Measurements from ENCODE around the gene SPP1.
A peak's percentile ranks its signal among the peaks of the same experiment; 100 is the strongest.

The SPP1 gene

DNA sequence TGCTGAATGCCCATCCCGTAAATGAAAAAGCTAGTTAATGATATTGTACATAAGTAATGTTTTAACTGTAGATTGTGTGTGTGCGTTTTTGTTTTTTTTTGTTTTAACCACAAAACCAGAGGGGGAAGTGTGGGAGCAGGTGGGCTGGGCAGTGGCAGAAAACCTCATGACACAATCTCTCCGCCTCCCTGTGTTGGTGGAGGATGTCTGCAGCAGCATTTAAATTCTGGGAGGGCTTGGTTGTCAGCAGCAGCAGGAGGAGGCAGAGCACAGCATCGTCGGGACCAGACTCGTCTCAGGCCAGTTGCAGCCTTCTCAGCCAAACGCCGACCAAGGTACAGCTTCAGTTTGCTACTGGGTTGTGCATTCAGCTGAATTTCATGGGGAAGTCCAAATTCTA, at the start of gene SPP1:
SPP1 (plus strand) TSS at position 249 of the 400 bp plus-strand sequence. CDS start 1,182 bp downstream, outside the sequence.
- H3K4me2 ChIP-seq (ENCODE audit: insufficient read depth, low read length), result peak within 1 kb of the TSS; percentile 58; the same call in 1 of the 2 replicates
- peak; percentile 67 for DNase-seq
- H3K27me3 ChIP-seq (ENCODE audit: insufficient read depth, low read length, poor library complexity), result peaks cover 27% of the 10 kb centered on the region
- H3K4me3 ChIP-seq (ENCODE audit: low read depth in 1 of 2, low read length in 2 of 2), result peak within 1 kb of the TSS in 1 of 2 experiments; percentile 31; a peak in 1 of 4 replicates
- no peaks in the 10 kb centered on the region for H3K36me3 ChIP-seq (ENCODE audit: insufficient read depth, low read length)
- H3K4me1 ChIP-seq (ENCODE audit: insufficient read depth, low read length), result peaks cover 15% of the 10 kb centered on the region
- no peak within 1 kb of the TSS for H3K9ac ChIP-seq (ENCODE audit: low read depth, low read length)
- ATAC-seq (ENCODE audit: insufficient read depth, low read depth), result peak; percentile 95
- H3K9me3 ChIP-seq (ENCODE audit: insufficient read depth, low read length, severe bottlenecking), result no peaks in the 10 kb centered on the region
- no peak within 1 kb of the TSS for H3K27ac ChIP-seq (ENCODE audit: low read length)
- no peak within 1 kb of the TSS for H2AFZ ChIP-seq (ENCODE audit: low read depth, low read length)
- no peaks in the 10 kb centered on the region for H3K79me2 ChIP-seq (ENCODE audit: insufficient read depth, low read length)
- H4K20me1 ChIP-seq (ENCODE audit: insufficient read depth, low read length), result no peaks in the 10 kb centered on the region
- peak; percentile 51 for TF ChIP-seq EZH2 (IDR thresholded peaks at IDR 0.05; ENCODE audit: borderline replicate concordance, low read depth, low read length, severe bottlenecking)
- TF ChIP-seq, protein P1, sequence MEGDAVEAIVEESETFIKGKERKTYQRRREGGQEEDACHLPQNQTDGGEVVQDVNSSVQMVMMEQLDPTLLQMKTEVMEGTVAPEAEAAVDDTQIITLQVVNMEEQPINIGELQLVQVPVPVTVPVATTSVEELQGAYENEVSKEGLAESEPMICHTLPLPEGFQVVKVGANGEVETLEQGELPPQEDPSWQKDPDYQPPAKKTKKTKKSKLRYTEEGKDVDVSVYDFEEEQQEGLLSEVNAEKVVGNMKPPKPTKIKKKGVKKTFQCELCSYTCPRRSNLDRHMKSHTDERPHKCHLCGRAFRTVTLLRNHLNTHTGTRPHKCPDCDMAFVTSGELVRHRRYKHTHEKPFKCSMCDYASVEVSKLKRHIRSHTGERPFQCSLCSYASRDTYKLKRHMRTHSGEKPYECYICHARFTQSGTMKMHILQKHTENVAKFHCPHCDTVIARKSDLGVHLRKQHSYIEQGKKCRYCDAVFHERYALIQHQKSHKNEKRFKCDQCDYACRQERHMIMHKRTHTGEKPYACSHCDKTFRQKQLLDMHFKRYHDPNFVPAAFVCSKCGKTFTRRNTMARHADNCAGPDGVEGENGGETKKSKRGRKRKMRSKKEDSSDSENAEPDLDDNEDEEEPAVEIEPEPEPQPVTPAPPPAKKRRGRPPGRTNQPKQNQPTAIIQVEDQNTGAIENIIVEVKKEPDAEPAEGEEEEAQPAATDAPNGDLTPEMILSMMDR (IDR thresholded peaks at IDR 0.05; ENCODE audit: borderline replicate concordance, extremely low read depth, low read length, poor library complexity, severe bottlenecking), result no peak

DNA sequence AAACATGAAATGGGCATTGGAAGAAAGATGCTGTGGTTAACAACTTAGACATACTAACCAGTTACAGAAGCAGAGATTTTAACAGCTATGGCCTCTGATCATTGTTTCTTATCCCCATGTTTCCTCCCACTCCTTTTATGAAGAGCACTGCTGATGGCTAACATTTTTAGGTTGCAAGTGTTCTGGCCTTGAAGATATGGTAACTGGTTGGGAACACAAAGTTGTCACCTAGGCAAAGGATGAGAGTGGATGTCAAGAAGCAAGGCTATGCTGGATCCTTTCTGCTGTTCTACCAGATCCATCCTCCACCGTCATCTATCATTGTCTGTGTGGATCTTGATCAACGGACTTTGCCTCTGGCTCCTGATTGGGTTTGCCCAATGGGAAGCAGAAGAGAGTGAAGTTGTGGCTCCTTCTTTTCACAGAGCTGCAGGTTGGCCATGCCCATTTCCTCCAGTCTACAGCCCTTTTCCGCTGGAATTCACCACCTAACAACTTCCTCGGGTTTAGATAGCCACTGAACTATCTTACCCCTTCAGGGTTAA, 48.9 kb upstream of the SPP1 start:
- Histone ChIP-seq H3K4me2 (ENCODE audit: insufficient read depth, low read length) (no peak overlapping the region), H3K9ac (ENCODE audit: low read depth, low read length) (no peak overlapping the region), H3K36me3 (ENCODE audit: insufficient read depth, low read length) (no peaks in the 10 kb centered on the region), H3K4me1 (ENCODE audit: insufficient read depth, low read length) (no peaks in the 10 kb centered on the region), H3K27me3 (ENCODE audit: insufficient read depth, low read length, poor library complexity) (no peaks in the 10 kb centered on the region), H3K4me3 (ENCODE audit: low read depth in 1 of 2, low read length in 2 of 2) (no peak overlapping the region), H3K27ac (ENCODE audit: low read length) (no peak overlapping the region), H3K9me3 (ENCODE audit: insufficient read depth, low read length, severe bottlenecking) (no peaks in the 10 kb centered on the region), H4K20me1 (ENCODE audit: insufficient read depth, low read length) (no peaks in the 10 kb centered on the region), H3K79me2 (ENCODE audit: insufficient read depth, low read length) (no peaks in the 10 kb centered on the region), H2AFZ (ENCODE audit: low read depth, low read length) (no peak overlapping the region)
- DNase-seq (no peak), ATAC-seq (ENCODE audit: insufficient read depth, low read depth) (no peak)
- TF ChIP-seq, protein P1 (IDR thresholded peaks at IDR 0.05; ENCODE audit: borderline replicate concordance, extremely low read depth, low read length, poor library complexity, severe bottlenecking), result no peak
- TF ChIP-seq EZH2 (IDR thresholded peaks at IDR 0.05; ENCODE audit: borderline replicate concordance, low read depth, low read length, severe bottlenecking), result no peak

DNA sequence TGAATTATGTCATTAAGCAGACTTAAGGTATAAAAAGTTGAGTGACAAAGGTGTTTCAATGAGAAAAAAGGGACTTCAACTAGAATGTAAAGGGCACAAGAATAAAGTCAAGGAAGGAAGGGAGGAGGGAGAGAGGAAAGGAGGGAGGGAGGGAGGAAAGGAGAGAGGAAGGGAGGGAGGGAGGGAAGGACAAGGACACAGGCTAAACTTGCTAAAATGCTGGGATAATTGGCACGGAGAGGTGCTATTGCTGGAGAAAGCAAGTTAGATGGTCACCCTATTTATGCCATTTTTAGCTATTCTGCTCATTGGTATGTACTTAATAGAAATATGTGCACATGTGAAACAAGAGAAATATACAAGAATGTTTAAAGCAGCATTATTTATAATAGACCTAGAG, 44.9 kb upstream of the SPP1 start:
- Histone ChIP-seq H4K20me1 (ENCODE audit: insufficient read depth, low read length) (no peaks in the 10 kb centered on the region), H3K4me3 (ENCODE audit: low read depth in 1 of 2, low read length in 2 of 2) (no peak overlapping the region), H3K27ac (ENCODE audit: low read length) (no peak overlapping the region), H2AFZ (ENCODE audit: low read depth, low read length) (no peak overlapping the region), H3K4me1 (ENCODE audit: insufficient read depth, low read length) (no peaks in the 10 kb centered on the region), H3K36me3 (ENCODE audit: insufficient read depth, low read length) (no peaks in the 10 kb centered on the region), H3K9ac (ENCODE audit: low read depth, low read length) (no peak overlapping the region), H3K4me2 (ENCODE audit: insufficient read depth, low read length) (no peak overlapping the region), H3K9me3 (ENCODE audit: insufficient read depth, low read length, severe bottlenecking) (no peaks in the 10 kb centered on the region), H3K27me3 (ENCODE audit: insufficient read depth, low read length, poor library complexity) (no peaks in the 10 kb centered on the region), H3K79me2 (ENCODE audit: insufficient read depth, low read length) (no peaks in the 10 kb centered on the region)
- ATAC-seq (ENCODE audit: insufficient read depth, low read depth), result no peak
- no peak for DNase-seq
- TF ChIP-seq, protein P1 (IDR thresholded peaks at IDR 0.05; ENCODE audit: borderline replicate concordance, extremely low read depth, low read length, poor library complexity, severe bottlenecking), result no peak
- TF ChIP-seq EZH2 (IDR thresholded peaks at IDR 0.05; ENCODE audit: borderline replicate concordance, low read depth, low read length, severe bottlenecking), result no peak
